Skin of body (tissue), 2 donors: Measurements from ENCODE around the gene ATG13. TPM values are rescaled to one million over a fixed set of nuclear protein-coding genes. Genes with fewer than 3 reads are reported as not detected.

ENCODE experiments used
- DNase-seq: peaks from one replicate; lab custom pipeline; 2025; lab: John Stamatoyannopoulos, UW
- total RNA-seq: library from RNA; depleted of rRNA; stranded (reverse); fragments of >200 nt; gene quantifications from one replicate; pipeline ENCODE4 v1.2.3, GENCODE V29; 2014

The ATG13 gene
- total RNA-seq, 1 donor from 2014 or later = 57.4 TPM

DNA sequence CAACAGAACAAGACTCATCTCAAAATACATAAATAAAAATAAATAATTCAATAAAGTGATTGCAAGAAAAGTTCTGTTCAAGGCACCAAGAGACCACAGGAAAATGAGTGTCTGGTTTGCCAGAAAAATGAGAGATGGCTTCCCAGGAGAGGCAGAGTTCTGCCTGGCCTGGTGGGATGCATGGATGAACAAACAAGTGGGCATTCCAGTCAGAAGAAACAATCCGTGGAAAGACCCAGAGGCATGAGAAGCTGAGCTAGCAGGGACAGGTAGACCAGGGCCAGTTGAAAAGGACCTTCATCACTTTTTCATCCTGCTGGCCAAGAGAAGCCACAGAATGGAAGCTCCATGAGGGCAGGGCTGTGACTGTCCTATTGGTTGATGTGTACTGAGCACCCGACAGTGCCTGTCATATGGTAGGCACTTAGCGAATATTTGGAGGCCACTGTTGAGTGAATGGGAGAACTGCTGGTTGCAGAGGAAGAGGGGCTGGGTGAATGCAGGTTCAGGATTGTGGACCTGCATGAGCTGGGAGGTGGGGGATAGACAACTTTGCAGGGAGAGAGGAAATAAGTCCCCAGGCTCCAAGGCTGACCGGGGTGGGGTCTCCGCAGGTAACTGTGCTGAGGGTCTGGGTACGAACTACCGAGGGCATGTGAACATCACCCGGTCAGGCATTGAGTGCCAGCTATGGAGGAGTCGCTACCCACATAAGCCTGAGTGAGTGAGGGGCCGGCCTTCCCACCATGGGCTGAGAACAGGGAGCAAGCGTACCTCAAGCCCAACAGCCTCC lies 105.4 kb downstream of the ATG13 start:
- DNase-seq = no peak

DNA sequence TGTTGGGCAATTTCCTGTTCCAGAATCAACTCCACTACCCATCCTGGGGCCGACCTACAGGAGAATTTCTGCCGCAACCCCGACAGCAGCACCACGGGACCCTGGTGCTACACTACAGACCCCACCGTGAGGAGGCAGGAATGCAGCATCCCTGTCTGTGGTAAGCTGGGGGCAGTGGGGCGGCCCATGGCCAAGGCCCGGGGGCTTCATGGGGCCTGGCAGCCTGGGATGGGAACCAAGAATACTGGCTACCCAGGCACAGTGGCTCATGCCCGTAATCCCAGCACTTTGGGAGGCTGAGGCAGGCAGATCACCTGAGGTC lies 106.0 kb downstream of the ATG13 start:
- no peak for DNase-seq

DNA sequence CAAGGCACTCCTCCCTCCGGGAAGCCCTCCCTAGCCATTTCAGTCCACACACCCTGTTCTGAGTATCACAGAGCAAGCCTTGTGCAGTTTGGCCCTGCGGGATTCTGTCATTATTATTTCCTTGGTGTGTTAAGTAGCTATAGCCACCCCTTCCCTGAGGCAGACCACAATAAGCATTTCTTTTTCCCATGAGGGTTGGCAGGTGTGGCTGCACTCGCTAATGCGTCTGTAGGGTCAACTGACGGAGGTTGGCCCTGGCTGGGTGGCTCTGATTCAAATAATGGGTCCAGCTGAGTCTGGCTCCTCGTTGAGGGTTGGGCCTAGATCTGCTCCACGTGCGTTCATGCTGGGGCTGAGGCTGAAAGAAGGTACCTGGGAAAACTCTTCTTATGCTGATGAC lies 106.7 kb downstream of the ATG13 start:
- no peak for DNase-seq

Other genes with a start within 250 kb of the ATG13 start
- 70.1 TPM for gene MDK, start 235.9 kb upstream of the ATG13 start, total RNA-seq
- gene CHRM4, start 225.8 kb upstream of the ATG13 start, total RNA-seq = not detected
- gene AMBRA1, start 23.5 kb upstream of the ATG13 start, total RNA-seq = 19.8 TPM
- gene HARBI1, start 326 bp upstream of the ATG13 start, total RNA-seq = 2.4 TPM
- 28.5 TPM for gene ARHGAP1, start 83.1 kb downstream of the ATG13 start, total RNA-seq
- gene ZNF408, start 83.5 kb downstream of the ATG13 start, total RNA-seq = 2.5 TPM
- not detected for gene F2, start 101.7 kb downstream of the ATG13 start, total RNA-seq
- gene CKAP5, start 228.7 kb downstream of the ATG13 start, total RNA-seq = 73.4 TPM